HG03432 (cell line): ENCODE measurements around the gene SAMD14.

Experiments
- ATAC-seq: cut with Tn5 transposase; IDR thresholded peaks from one replicate; pipeline ENCODE4 v1.9.1; 2021; ENCODE audit warnings: mild to moderate bottlenecking, moderate library complexity; ENCODE audit not compliant: unreplicated experiment

Gene SAMD14

DNA sequence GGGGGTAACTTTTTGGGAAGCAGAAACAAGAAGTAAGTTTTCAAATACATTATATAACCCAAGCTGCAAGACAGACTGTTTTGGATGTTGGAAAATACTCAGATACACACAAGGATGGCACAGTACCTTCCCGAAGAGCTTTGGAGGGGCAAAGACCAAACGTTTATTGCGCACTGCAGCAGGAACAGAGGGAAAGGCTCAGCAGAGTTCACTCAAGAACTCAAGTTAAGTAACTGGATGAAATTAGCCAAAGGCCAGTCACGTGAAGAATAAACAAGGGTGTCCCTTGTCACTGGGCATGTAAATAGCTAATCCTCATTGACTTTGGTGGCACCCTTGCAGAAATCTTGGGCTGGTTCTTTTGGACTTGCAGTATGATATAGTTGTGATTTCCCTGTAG, 32.0 kb downstream of the SAMD14 start:
- ATAC-seq, result no peak

GRCh38 chr17:50097455-50097854, 32.5 kb downstream of the SAMD14 start:
- ATAC-seq, result no peak

DNA sequence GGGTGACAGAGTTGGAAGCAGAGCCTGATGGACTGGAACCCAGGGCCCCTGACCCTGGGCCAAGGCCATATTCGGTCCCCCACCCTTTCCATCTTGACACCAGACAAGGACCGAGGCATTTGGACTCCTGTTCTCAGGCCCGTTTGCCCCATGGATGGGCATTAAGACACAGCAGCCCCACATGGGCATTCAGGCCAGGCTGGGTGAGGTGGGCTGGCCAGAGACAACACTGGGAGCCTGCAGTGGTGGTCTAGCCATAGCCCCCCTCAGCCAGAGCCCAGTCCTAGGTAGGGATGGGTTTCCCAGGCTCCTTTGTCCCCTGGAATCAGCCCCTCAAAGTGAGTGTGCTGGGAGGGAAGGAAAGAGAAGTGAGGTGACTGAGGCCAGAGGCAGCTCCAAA, 33.2 kb downstream of the SAMD14 start:
- ATAC-seq, result no peak

DNA sequence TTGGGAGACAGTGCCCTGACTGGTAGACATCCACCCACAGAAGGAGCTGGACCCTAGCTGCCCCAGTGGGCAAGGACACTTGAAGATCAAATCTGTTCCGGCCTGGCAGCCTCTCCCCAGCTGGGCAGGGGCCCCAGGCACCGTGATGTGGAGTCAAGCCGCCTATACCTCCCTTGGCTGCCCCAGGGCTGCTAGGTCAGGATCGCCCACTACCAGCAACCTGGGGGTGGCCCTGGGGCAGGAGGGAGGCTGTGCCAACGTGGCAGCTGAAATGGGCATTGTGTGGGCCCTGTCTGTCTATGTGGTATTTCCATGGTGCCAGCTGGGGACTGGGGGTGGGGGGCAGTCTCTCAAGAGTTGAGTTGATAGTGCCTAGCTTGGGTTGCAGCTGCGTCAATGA, 33.9 kb downstream of the SAMD14 start:
- ATAC-seq, result no peak

- no peak for ATAC-seq
These were observed 34.3 kb downstream of the SAMD14 start for GRCh38 chr17:50095626-50096037.

GRCh38 chr17:50094753-50095619, 35.0 kb downstream of the SAMD14 start, which contains the start of gene PDK2:
TSS of gene PDK2 (plus strand) at chr17:50095351. CDS start at chr17:50095436, 85 bp downstream.
- ATAC-seq, result peak; percentile 88

- peak; percentile 45 for ATAC-seq
These were observed 35.7 kb downstream of the SAMD14 start for GRCh38 chr17:50094243-50094752.

DNA sequence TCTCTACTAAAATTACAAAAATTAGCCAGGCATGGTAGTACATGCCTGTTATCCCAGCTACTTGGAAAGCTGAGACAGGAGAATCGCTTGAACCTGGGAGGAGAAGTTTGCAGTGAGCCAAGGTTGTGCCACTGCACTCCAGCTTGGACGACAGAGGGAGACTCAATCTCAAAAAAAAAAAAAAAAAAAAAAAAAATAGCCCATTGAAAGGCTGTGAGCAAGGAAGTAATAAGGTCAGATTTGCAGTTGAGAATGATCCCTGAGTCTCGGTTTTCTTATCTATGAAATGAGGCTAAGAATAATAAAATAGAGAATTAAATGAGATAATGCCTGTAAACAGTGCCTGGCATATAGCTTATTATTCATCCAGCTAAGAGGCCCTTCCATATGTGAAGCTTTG, 36.2 kb downstream of the SAMD14 start:
- ATAC-seq, result no peak

- ATAC-seq, result no peak
These were observed 36.7 kb downstream of the SAMD14 start for GRCh38 chr17:50093246-50093645.

DNA sequence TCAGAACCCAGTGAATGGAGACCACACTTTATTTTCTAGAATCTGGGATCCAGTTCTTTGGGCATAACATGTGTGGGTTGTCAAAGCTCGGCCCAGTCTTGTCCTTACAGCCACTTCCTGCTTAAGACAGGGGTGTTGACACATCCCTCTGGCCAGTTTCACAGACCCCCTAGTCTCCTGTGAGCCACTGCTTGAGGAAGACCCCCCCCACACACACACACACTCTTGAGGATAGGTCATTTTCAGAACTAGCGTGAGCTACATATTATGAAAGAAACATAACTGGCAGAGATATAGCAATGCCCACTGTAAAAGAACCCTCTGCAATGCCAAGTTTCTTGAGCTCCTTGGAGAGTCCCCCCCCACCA, 38.1 kb downstream of the SAMD14 start:
- ATAC-seq, result no peak

DNA sequence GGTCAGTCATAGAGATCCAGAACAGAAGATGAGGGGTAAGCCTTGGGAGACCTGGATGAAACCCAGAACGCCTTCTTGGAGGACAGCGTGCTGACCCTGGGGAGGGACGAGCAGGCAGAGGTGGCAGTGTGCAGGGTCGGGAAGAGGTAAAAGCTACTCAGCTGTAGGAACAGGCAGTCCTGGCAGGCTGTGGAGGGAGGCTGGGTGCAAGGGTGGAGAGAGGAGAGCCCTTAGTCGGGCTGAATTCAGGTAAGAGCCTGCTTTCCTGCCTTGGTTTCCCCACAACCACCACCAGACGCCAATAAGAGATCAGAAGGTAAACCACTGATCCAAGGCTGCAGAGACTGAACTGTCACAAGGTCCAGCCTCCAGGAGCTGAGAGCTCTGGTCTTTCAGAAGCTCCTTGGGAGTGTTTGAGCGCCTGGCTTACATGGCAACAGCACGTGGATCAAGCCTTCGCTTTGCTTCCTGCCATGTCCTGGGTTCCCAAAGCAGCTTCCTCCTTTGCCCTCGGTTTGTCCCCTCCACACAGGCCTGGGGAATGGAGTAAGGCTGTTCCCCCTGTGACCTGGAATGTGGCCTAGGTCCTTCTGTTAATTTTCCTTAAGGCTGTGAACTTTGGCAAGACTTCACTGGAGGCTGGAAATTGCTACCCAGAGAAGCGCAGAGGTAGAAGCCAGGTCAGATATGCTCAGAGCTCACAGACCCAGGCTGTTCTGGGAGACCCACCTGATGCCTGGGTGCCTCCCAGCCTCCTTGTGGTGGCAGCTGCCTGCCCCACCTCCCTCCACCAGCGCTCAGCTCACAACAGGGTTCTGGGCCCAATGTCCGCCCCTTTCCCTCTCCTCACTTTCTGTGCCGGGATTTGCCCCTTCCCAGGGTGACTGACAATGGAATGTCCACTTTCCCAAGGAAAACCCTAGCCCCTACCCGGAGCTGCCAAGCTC, 38.7 kb downstream of the SAMD14 start:
- ATAC-seq, result no peak

DNA sequence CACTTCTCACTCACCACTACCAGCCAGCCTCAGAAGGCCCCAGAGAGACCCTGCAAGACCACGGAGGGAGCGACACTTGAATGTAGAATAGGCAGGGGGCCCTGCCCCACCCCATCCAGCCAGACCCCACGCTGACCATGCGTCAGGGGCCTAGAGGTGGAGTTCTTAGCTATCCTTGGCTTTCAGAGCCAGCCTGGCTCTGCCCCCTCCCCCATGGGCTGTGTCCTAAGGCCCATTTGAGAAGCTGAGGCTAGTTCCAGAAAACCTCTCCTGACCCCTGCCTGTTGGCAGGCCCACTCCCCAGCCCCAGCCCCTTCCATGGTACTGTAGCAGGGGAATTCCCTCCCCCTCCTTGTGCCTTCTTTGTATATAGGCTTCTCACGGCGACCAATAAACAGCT, 39.9 kb downstream of the SAMD14 start:
- no peak for ATAC-seq

- ATAC-seq, result no peak
These were observed 40.8 kb downstream of the SAMD14 start for GRCh38 chr17:50088952-50089825.

DNA sequence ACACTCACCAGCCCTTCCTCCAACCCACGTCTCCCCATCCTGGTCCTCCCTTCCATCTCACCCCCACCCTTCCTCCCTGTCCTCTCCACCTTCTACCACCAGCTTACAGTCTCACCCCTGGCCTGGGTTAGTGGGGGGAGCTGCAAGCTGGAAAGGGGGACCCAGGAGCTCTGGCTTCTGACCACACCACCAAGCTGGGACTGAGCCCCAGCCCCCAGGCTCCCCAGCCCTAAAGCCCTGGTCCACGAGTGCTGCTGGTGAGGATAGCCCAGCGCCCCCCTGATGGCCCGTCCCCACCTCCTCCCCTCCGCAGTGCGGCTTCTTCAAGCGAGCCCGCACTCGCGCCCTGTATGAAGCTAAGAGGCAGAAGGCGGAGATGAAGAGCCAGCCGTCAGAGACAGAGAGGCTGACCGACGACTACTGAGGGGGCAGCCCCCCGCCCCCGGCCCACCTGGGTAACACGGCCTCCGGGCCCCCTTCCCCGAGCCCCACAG, 42.0 kb downstream of the SAMD14 start:
- no peak for ATAC-seq

GRCh38 chr17:50087246-50087911, 42.6 kb downstream of the SAMD14 start:
- peak; percentile 57 for ATAC-seq

DNA sequence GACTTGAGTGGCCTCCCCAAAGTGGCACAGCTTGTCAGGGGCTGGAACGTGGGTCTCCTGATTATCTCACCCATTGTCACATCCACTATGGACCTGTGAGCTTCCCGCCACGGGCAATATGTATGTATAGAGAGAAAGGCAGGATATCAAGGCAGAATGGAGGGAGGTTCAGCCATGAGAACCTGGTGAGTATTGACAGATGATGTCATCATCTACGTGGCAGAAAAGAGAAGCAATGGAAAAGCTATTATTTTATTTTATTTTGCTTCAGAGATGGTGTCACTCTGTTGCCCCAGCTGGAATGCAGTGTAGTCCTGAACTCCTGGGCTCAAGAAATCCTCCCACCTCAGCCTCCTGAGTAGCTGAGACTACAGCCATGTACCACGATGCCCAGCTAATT, 48.2 kb downstream of the SAMD14 start:
- ATAC-seq, result no peak

- ATAC-seq, result no peak
These were observed 49.1 kb downstream of the SAMD14 start for GRCh38 chr17:50080827-50081226.

DNA sequence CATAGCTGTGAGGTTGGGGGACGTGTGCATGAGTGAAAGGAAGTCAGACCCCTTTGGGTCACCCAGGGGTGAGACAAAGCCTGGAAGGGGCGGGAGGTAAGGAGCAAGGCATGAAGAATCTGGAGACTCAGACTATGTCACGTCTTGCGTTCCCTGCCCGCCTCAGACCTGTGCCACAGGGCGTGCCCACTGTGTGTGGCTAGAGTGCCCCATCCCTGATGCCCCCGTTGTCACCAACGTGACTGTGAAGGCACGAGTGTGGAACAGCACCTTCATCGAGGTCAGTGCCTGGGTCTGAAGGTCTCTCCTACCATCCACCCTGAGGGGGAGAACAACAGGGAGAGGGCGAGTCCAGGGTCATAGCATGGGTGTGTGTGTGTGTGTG, 49.9 kb downstream of the SAMD14 start:
- ATAC-seq, result no peak

DNA sequence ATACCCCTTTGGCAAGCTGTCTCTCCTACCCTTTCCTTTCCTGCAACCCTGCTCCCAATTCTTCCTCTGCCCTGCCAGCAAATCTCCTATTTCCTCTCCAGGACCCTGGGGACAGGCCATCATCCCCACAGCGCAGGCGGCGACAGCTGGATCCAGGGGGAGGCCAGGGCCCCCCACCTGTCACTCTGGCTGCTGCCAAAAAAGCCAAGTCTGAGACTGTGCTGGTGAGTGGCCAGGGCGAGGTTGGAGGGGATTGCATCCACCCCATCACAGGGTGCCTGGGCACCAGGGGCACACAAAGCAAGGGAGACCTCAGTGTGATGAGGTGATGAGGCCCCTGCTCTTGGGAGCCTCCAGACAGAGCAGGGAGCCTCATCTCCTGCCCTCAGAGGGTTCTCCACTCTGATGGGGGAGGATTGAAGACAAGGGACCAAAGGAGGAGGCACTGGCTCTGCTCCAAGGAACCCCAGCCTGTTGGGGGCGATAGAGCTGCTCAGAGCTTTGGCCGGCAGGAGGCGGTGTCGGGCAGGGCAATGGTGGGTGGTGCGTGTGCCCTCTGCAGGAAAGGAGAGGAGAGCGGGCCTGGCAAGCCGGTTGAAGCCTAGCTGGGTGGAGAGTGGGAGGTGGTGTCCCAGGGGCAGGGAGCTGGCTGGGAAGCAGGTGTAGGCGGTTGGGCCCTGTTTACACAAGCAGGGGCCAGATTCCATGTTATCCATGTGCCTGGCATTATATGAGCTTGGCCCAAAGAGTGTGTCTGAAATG, 50.4 kb downstream of the SAMD14 start:
- no peak for ATAC-seq
